ENCODE results near the gene LCN6. TPM values are rescaled to one million over a fixed set of nuclear protein-coding genes. Genes with fewer than 3 reads are reported as not detected.

LCN6 gene
- total RNA-seq, 6 experiments from 2014 or later = 0.26 to 0.63 TPM; not detected in 4

- DNase-seq (no peak), ATAC-seq (no peak)
- H3K36me3 ChIP-seq = no peaks in the 10 kb centered on the region
- intact Hi-C loops (cut with DNase I) = no loop called here
- 82% methylated on average over 10 of the region's 31 CpGs for WGBS (ENCODE audit: insufficient coverage, low coverage, low lambda C conversion rate, missing lambda C conversion rate)
- no peaks in the 10 kb centered on the region for H3K27me3 ChIP-seq
- H3K4me3 ChIP-seq = no peak overlapping the region
- H3K4me1 ChIP-seq = no peaks in the 10 kb centered on the region
- TF ChIP-seq CTCF (IDR thresholded peaks at IDR 0.05) (no peak), POLR2A (IDR thresholded peaks at IDR 0.05) (no peak)
- H3K27ac ChIP-seq = no peak overlapping the region
- no peaks in the 10 kb centered on the region for H3K9me3 ChIP-seq
These were observed 5.2 kb upstream of the LCN6 start for GRCh38 chr9:136753371-136754058.

GRCh38 chr9:136751814-136752213, 3.5 kb upstream of the LCN6 start:
- intact Hi-C loops (cut with DNase I) = no loop called here
- Histone ChIP-seq H3K36me3 (no peaks in the 10 kb centered on the region), H3K27me3 (no peaks in the 10 kb centered on the region), H3K9me3 (no peaks in the 10 kb centered on the region), H3K4me3 (no peak overlapping the region), H3K4me1 (no peaks in the 10 kb centered on the region), H3K27ac (no peak overlapping the region)
- ATAC-seq (no peak), DNase-seq (no peak)
- no peak for TF ChIP-seq POLR2A (IDR thresholded peaks at IDR 0.05)
- no peak for TF ChIP-seq CTCF (IDR thresholded peaks at IDR 0.05)

GRCh38 chr9:136751244-136751643, 2.9 kb upstream of the LCN6 start:
- ATAC-seq (no peak), DNase-seq (no peak)
- Histone ChIP-seq H3K4me3 (no peak overlapping the region), H3K27me3 (no peaks in the 10 kb centered on the region), H3K27ac (no peak overlapping the region), H3K9me3 (no peaks in the 10 kb centered on the region), H3K4me1 (no peaks in the 10 kb centered on the region), H3K36me3 (no peaks in the 10 kb centered on the region)
- TF ChIP-seq POLR2A (IDR thresholded peaks at IDR 0.05) = no peak
- WGBS (ENCODE audit: insufficient coverage, low coverage, low lambda C conversion rate, missing lambda C conversion rate) = 67% methylated on average over 1 of the region's 1 CpG
- intact Hi-C loops (cut with DNase I) = no loop called here

- Histone ChIP-seq H3K9me3 (no peaks in the 10 kb centered on the region), H3K36me3 (no peaks in the 10 kb centered on the region), H3K4me1 (no peaks in the 10 kb centered on the region), H3K4me3 (no peak overlapping the region), H3K27ac (no peak overlapping the region), H3K27me3 (no peaks in the 10 kb centered on the region)
- DNase-seq (no peak), ATAC-seq (no peak)
- WGBS (ENCODE audit: insufficient coverage, low coverage, low lambda C conversion rate, missing lambda C conversion rate) = 44% methylated on average over 2 of the region's 2 CpGs
- intact Hi-C loops (cut with DNase I) = no loop called here
- TF ChIP-seq CTCF (IDR thresholded peaks at IDR 0.05) (no peak), POLR2A (IDR thresholded peaks at IDR 0.05) (no peak)
These were observed 2.2 kb upstream of the LCN6 start for GRCh38 chr9:136750526-136750925.

GRCh38 chr9:136748666-136749611, 614 bp upstream of the LCN6 start:
- no peak for DNase-seq
- H3K4me1 ChIP-seq = no peaks in the 10 kb centered on the region
- ATAC-seq = no peak
- no peak overlapping the region for H3K4me3 ChIP-seq
- TF ChIP-seq POLR2A (IDR thresholded peaks at IDR 0.05) (no peak), CTCF (IDR thresholded peaks at IDR 0.05) (no peak)
- 68% methylated on average over 8 of the region's 21 CpGs for WGBS (ENCODE audit: insufficient coverage, low coverage, low lambda C conversion rate, missing lambda C conversion rate)
- no peaks in the 10 kb centered on the region for H3K9me3 ChIP-seq
- no peak overlapping the region for H3K27ac ChIP-seq
- no peaks in the 10 kb centered on the region for H3K36me3 ChIP-seq
- intact Hi-C loops (cut with DNase I) = no loop called here
- H3K27me3 ChIP-seq = no peaks in the 10 kb centered on the region

Measured in right lobe of liver (tissue), 6 donors.